Ureter (tissue), 1 donor: Measurements from ENCODE around the gene CST4. TPM values are rescaled to one million over a fixed set of nuclear protein-coding genes. Genes with fewer than 3 reads are reported as not detected.
"Not testable (repeated sequence)": the region's sequence is repeated elsewhere in the genome, so short reads cannot be mapped to it uniquely, and the experiment has no call there.

Experiments
- DNase-seq: peaks from one replicate; pipeline ENCODE4 v3.0.0-alpha.2; 2020; ENCODE audit warnings: low spot score
- total RNA-seq: library from RNA; stranded (reverse); gene quantifications from one replicate; pipeline ENCODE4 v1.2.4, GENCODE V29; 2023
- donor health status: DM: yes; HTN: yes; CAD: no.

CST4 gene
- total RNA-seq, 1 donor from 2014 or later, result not detected

GRCh38 chr20:23661002-23661429, 27.8 kb downstream of the CST4 start:
- no peak for DNase-seq

GRCh38 chr20:23659989-23660837, 28.6 kb downstream of the CST4 start:
- DNase-seq, result no peak

- not testable (repeated sequence) for DNase-seq
Measured at GRCh38 chr20:23659610-23659988, 29.2 kb downstream of the CST4 start.

GRCh38 chr20:23658989-23659609, 29.7 kb downstream of the CST4 start:
- DNase-seq, result no peak

GRCh38 chr20:23658336-23658735, 30.5 kb downstream of the CST4 start:
- no peak for DNase-seq

- no peak for DNase-seq
Measured at GRCh38 chr20:23657202-23657601, 31.6 kb downstream of the CST4 start.

GRCh38 chr20:23656372-23656771, 32.5 kb downstream of the CST4 start:
- no peak for DNase-seq

- DNase-seq, result no peak
Measured at GRCh38 chr20:23655491-23656211, 33.2 kb downstream of the CST4 start.

GRCh38 chr20:23654717-23655116, 34.1 kb downstream of the CST4 start:
- no peak for DNase-seq

- no peak for DNase-seq
Measured at GRCh38 chr20:23654000-23654399, 34.8 kb downstream of the CST4 start.

- DNase-seq, result no peak
Measured at GRCh38 chr20:23653400-23653938, 35.4 kb downstream of the CST4 start.

GRCh38 chr20:23652926-23653325, 35.9 kb downstream of the CST4 start:
- no peak for DNase-seq

- DNase-seq, result no peak
Measured at GRCh38 chr20:23652371-23652770, 36.5 kb downstream of the CST4 start.

GRCh38 chr20:23651117-23651516, 37.7 kb downstream of the CST4 start:
- DNase-seq, result no peak

GRCh38 chr20:23649830-23650417, 38.9 kb downstream of the CST4 start:
- no peak for DNase-seq

GRCh38 chr20:23649242-23649641, 39.6 kb downstream of the CST4 start:
- DNase-seq, result no peak

GRCh38 chr20:23647346-23647745, 41.5 kb downstream of the CST4 start:
- no peak for DNase-seq

GRCh38 chr20:23646106-23646873, 42.5 kb downstream of the CST4 start:
- DNase-seq, result no peak

- DNase-seq, result no peak
Measured at GRCh38 chr20:23645575-23645974, 43.3 kb downstream of the CST4 start.

- no peak for DNase-seq
Measured at GRCh38 chr20:23644164-23644563, 44.7 kb downstream of the CST4 start.

GRCh38 chr20:23643659-23644058, 45.2 kb downstream of the CST4 start:
- no peak for DNase-seq
